Osteocyte (in vitro differentiated cells): Measurements from ENCODE around the gene GNMT. TPM values are rescaled to one million over a fixed set of nuclear protein-coding genes. Genes with fewer than 3 reads are reported as not detected.
"Not testable (repeated sequence)": the region's sequence is repeated elsewhere in the genome, so short reads cannot be mapped to it uniquely, and the experiment has no call there.

ENCODE experiments used
- DNase-seq: peaks from one replicate; pipeline ENCODE4 v3.0.0; 2021; ENCODE audit warnings: mixed read lengths; ENCODE audit not compliant: unreplicated experiment; ENCODE audit errors: extremely low spot score
- H3K27ac Mint-ChIP-seq: one replicate; pipeline ENCODE4 v1.8.0; 2021; ENCODE audit warnings: mild to moderate bottlenecking, mixed read lengths; ENCODE audit not compliant: unreplicated experiment
- H3K27me3 Mint-ChIP-seq: one replicate; pipeline ENCODE4 v1.8.0; 2021; ENCODE audit warnings: mixed read lengths; ENCODE audit not compliant: unreplicated experiment
- H3K36me3 Mint-ChIP-seq: one replicate; pipeline ENCODE4 v1.8.0; 2021; ENCODE audit warnings: mixed read lengths; ENCODE audit not compliant: unreplicated experiment
- H3K4me1 Mint-ChIP-seq: one replicate; pipeline ENCODE4 v1.8.0; 2021; ENCODE audit warnings: mixed read lengths; ENCODE audit not compliant: unreplicated experiment
- H3K4me3 Mint-ChIP-seq: one replicate; pipeline ENCODE4 v1.8.0; 2021; ENCODE audit warnings: mild to moderate bottlenecking, moderate library complexity, mixed read lengths; ENCODE audit not compliant: unreplicated experiment
- H3K9me3 Mint-ChIP-seq: one replicate; pipeline ENCODE4 v1.8.0; 2021; ENCODE audit warnings: mixed read lengths; ENCODE audit not compliant: unreplicated experiment
- CTCF ChIP-seq: fragments of 200-600 bp; sonication (generic); IDR thresholded peaks from 2 replicates; pipeline ENCODE4 v1.5.0; 2021; ENCODE audit warnings: antibody characterized with exemption, mild to moderate bottlenecking, moderate library complexity
- total RNA-seq: library from RNA; stranded (reverse); gene quantifications from 2 replicates; pipeline ENCODE4 v1.2.1, GENCODE V29; 2021

GNMT gene
- total RNA-seq, 1 donor from 2014 or later: 0.97 TPM

GRCh38 chr6:42942444-42942843, 18.1 kb upstream of the GNMT start:
- DNase-seq: no peak
- Mint-ChIP-seq H3K36me3 (peaks cover 14% of the 10 kb centered on the region), H3K9me3 (no peaks in the 10 kb centered on the region), H3K27ac (no peak overlapping the region), H3K27me3 (no peaks in the 10 kb centered on the region), H3K4me1 (no peaks in the 10 kb centered on the region), H3K4me3 (no peak overlapping the region)
- TF ChIP-seq CTCF: no peak

GRCh38 chr6:42947950-42948349, 12.6 kb upstream of the GNMT start:
- Mint-ChIP-seq H3K4me3 (no peak overlapping the region), H3K4me1 (no peaks in the 10 kb centered on the region), H3K27me3 (no peaks in the 10 kb centered on the region), H3K9me3 (no peaks in the 10 kb centered on the region), H3K27ac (no peak overlapping the region), H3K36me3 (peaks cover 6% of the 10 kb centered on the region)
- TF ChIP-seq CTCF: no peak
- DNase-seq: no peak

- H3K9me3 Mint-ChIP-seq: no peaks in the 10 kb centered on the region
- no peaks in the 10 kb centered on the region for H3K4me1 Mint-ChIP-seq
- no peak for TF ChIP-seq CTCF
- no peaks in the 10 kb centered on the region for H3K36me3 Mint-ChIP-seq
- no peak for DNase-seq
- H3K27ac Mint-ChIP-seq: no peak overlapping the region
- H3K4me3 Mint-ChIP-seq: no peak overlapping the region
- H3K27me3 Mint-ChIP-seq: no peaks in the 10 kb centered on the region
Observed at GRCh38 chr6:42952389-42952788, 8.2 kb upstream of the GNMT start.

- H3K4me1 Mint-ChIP-seq, H3K9me3 Mint-ChIP-seq, H3K4me3 Mint-ChIP-seq, H3K36me3 Mint-ChIP-seq, DNase-seq, H3K27me3 Mint-ChIP-seq, H3K27ac Mint-ChIP-seq: not testable (repeated sequence)
Observed at GRCh38 chr6:42954405-42954804, 6.1 kb upstream of the GNMT start.

- H3K4me3 Mint-ChIP-seq: no peak overlapping the region
- no peak for DNase-seq
- peaks cover 7% of the 10 kb centered on the region for H3K36me3 Mint-ChIP-seq
- H3K27ac Mint-ChIP-seq: no peak overlapping the region
- H3K9me3 Mint-ChIP-seq: no peaks in the 10 kb centered on the region
- peaks cover 17% of the 10 kb centered on the region for H3K4me1 Mint-ChIP-seq
- TF ChIP-seq CTCF: no peak
- no peaks in the 10 kb centered on the region for H3K27me3 Mint-ChIP-seq
Observed at GRCh38 chr6:42958125-42958524, 2.4 kb upstream of the GNMT start.

GRCh38 chr6:42959917-42960242, 674 bp upstream of the GNMT start:
- DNase-seq: no peak
- no peak for TF ChIP-seq CTCF
- H3K27ac Mint-ChIP-seq: no peak overlapping the region
- peaks cover 11% of the 10 kb centered on the region for H3K36me3 Mint-ChIP-seq
- peak overlapping the region; percentile 70 for H3K4me3 Mint-ChIP-seq
- no peaks in the 10 kb centered on the region for H3K27me3 Mint-ChIP-seq
- H3K9me3 Mint-ChIP-seq: no peaks in the 10 kb centered on the region
- peaks cover 17% of the 10 kb centered on the region for H3K4me1 Mint-ChIP-seq
